NB4 (cell line): ENCODE measurements around the gene PTGFRN.

Experiments used
- DNase-seq: peaks from one replicate; pipeline ENCODE4 v3.0.0; 2010; ENCODE audit warnings: low read depth
- H3K4me3 ChIP-seq: one replicate; pipeline ENCODE4 v1.5.1; 2011; ENCODE audit warnings: mild to moderate bottlenecking, low read depth, low read length, moderate library complexity
- CTCF ChIP-seq: IDR thresholded peaks from one replicate; pipeline ENCODE4 v1.5.1; 2012; ENCODE audit warnings: low read depth, low read length
- MAX ChIP-seq: IDR thresholded peaks from 2 replicates; pipeline ENCODE4 v1.6.1; 2011; ENCODE audit warnings: low read depth, low read length
- MYC ChIP-seq: IDR thresholded peaks from 2 replicates; pipeline ENCODE4 v1.6.1; 2011; ENCODE audit warnings: low read depth, low read length
- POLR2A ChIP-seq: IDR thresholded peaks from 2 replicates; pipeline ENCODE4 v1.6.1; 2011; ENCODE audit warnings: mild to moderate bottlenecking; ENCODE audit not compliant: insufficient read length; ENCODE audit errors: extremely low read depth

The PTGFRN gene

GRCh38 chr1:116878804-116879477 lies 30.8 kb upstream of the PTGFRN start:
- no peak for TF ChIP-seq POLR2A
- no peak for TF ChIP-seq MYC
- TF ChIP-seq MAX: no peak
- TF ChIP-seq CTCF: no peak
- peak; percentile 74 for DNase-seq
- no peak overlapping the region for H3K4me3 ChIP-seq

GRCh38 chr1:116879478-116880133 lies 30.1 kb upstream of the PTGFRN start:
- no peak overlapping the region for H3K4me3 ChIP-seq
- DNase-seq: no peak
- TF ChIP-seq MYC (no peak), CTCF (no peak), MAX (no peak), POLR2A (no peak)

- TF ChIP-seq CTCF (no peak), MAX (no peak), POLR2A (no peak), MYC (no peak)
- DNase-seq: no peak
- H3K4me3 ChIP-seq: no peak overlapping the region
These were observed 28.8 kb upstream of the PTGFRN start for GRCh38 chr1:116880917-116881316.

- TF ChIP-seq MYC (peak; percentile 79), MAX (peak; percentile 84), POLR2A (no peak), CTCF (peak; percentile 64)
- peak; percentile 94 for DNase-seq
- peak overlapping the region; percentile 37 for H3K4me3 ChIP-seq
These were observed 27.7 kb upstream of the PTGFRN start for GRCh38 chr1:116881879-116882520.

- DNase-seq: no peak
- TF ChIP-seq CTCF (no peak), MAX (no peak)
These were observed 26.9 kb upstream of the PTGFRN start for GRCh38 chr1:116882866-116883265.

More at GRCh38 chr1:116882866-116883265, 26.9 kb upstream of the PTGFRN start:
- no peak overlapping the region for H3K4me3 ChIP-seq
